Measurements from ENCODE around the gene ITSN2.
"Not testable (repeated sequence)": the region's sequence is repeated elsewhere in the genome, so short reads cannot be mapped to it uniquely, and the experiment has no call there.

Gene ITSN2

GRCh38 chr2:24200799-24201198 lies 159.5 kb downstream of the ITSN2 start:
- TF ChIP-seq CTCF (IDR thresholded peaks at IDR 0.05; ENCODE audit: low read depth, low read length) = no peak
- DNase-seq (ENCODE audit: extremely low read depth, low read depth) = no peak

GRCh38 chr2:24199968-24200590 lies 160.3 kb downstream of the ITSN2 start:
- TF ChIP-seq CTCF (IDR thresholded peaks at IDR 0.05; ENCODE audit: low read depth, low read length) = no peak
- no peak for DNase-seq (ENCODE audit: extremely low read depth, low read depth)

- not testable (repeated sequence) for DNase-seq (ENCODE audit: extremely low read depth, low read depth)
Observed at GRCh38 chr2:24197213-24197612, 163.1 kb downstream of the ITSN2 start.

- TF ChIP-seq CTCF (IDR thresholded peaks at IDR 0.05; ENCODE audit: low read depth, low read length) = no peak
- DNase-seq (ENCODE audit: extremely low read depth, low read depth) = no peak
Observed at GRCh38 chr2:24191848-24192247, 168.5 kb downstream of the ITSN2 start.

GRCh38 chr2:24191156-24191555 lies 169.2 kb downstream of the ITSN2 start:
- TF ChIP-seq CTCF (IDR thresholded peaks at IDR 0.05; ENCODE audit: low read depth, low read length) = no peak
- DNase-seq (ENCODE audit: extremely low read depth, low read depth) = no peak

GRCh38 chr2:24190503-24190902 lies 169.8 kb downstream of the ITSN2 start:
- no peak for DNase-seq (ENCODE audit: extremely low read depth, low read depth)
- TF ChIP-seq CTCF (IDR thresholded peaks at IDR 0.05; ENCODE audit: low read depth, low read length) = no peak

- TF ChIP-seq CTCF (IDR thresholded peaks at IDR 0.05; ENCODE audit: low read depth, low read length) = no peak
- no peak for DNase-seq (ENCODE audit: extremely low read depth, low read depth)
Observed at GRCh38 chr2:24189551-24189950, 170.8 kb downstream of the ITSN2 start.

- no peak for TF ChIP-seq CTCF (IDR thresholded peaks at IDR 0.05; ENCODE audit: low read depth, low read length)
- no peak for DNase-seq (ENCODE audit: extremely low read depth, low read depth)
Observed at GRCh38 chr2:24183366-24184069, 176.8 kb downstream of the ITSN2 start.

All from AG09319 (cell line).